Measurements from ENCODE around the gene MIPEP.

MIPEP gene

DNA sequence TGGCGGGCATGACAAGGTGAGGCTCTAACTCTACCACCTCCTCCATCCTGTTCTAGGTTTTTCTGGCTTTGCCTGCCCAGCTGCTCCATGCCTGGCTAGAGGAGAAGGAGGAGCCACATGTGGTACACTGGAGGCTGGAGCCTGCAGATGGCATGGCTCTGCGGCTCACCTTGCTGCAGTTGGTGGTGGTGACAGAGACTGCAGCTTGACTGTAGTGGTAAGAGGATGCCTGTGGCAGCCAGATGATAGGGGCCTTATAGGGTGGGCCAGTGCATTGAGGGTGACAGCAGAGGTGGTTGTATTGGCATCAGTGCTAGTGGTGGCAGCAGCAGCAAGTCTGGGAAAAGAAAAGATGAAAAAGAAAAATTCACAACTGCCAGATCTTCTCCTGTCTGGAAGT lies 172.8 kb downstream of the MIPEP start:
- no peak for DNase-seq (ENCODE audit: low spot score in 2 of 2)
- H3K9me3 Mint-ChIP-seq = no peaks in the 10 kb centered on the region
- H3K36me3 Mint-ChIP-seq (ENCODE audit: insufficient read depth) = no peaks in the 10 kb centered on the region
- no peaks in the 10 kb centered on the region for H3K4me1 Mint-ChIP-seq
- no peak overlapping the region for H3K4me3 Mint-ChIP-seq
- H3K27me3 Mint-ChIP-seq = peaks cover 23% of the 10 kb centered on the region
- no peak overlapping the region for H3K27ac Mint-ChIP-seq (ENCODE audit: low read depth)
- ATAC-seq (replicated peaks; ENCODE audit: extremely low read depth, poor library complexity, severe bottlenecking) = no peak

DNA sequence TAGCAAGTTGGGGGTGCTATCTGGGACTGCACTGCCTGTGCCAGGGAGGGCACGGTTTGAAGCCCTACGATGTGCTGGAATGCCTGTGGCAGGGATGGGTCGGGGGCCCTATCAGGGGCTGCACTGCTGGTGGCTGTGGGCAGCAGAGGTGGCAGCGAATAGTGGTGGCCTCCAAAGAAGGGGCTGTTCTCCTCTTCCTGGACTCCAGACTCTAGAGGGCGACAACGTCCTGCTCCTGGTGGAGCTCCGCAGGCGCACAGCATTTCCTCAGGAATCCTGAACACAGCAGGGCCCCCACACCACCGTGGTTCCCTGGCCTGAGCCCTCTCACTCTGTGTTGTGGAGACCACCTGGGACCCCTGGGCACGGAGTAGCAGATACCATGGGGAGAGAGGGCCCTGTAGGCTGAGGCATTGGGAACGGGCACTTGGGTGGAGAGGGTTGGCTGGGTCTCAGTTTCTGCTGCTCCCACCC lies 173.4 kb downstream of the MIPEP start:
- ATAC-seq (replicated peaks; ENCODE audit: extremely low read depth, poor library complexity, severe bottlenecking) = no peak
- Mint-ChIP-seq H3K36me3 (ENCODE audit: insufficient read depth) (no peaks in the 10 kb centered on the region), H3K4me3 (no peak overlapping the region), H3K27ac (ENCODE audit: low read depth) (no peak overlapping the region), H3K27me3 (peaks cover 23% of the 10 kb centered on the region), H3K4me1 (no peaks in the 10 kb centered on the region), H3K9me3 (no peaks in the 10 kb centered on the region)
- no peak for DNase-seq (ENCODE audit: low spot score in 2 of 2)

DNA sequence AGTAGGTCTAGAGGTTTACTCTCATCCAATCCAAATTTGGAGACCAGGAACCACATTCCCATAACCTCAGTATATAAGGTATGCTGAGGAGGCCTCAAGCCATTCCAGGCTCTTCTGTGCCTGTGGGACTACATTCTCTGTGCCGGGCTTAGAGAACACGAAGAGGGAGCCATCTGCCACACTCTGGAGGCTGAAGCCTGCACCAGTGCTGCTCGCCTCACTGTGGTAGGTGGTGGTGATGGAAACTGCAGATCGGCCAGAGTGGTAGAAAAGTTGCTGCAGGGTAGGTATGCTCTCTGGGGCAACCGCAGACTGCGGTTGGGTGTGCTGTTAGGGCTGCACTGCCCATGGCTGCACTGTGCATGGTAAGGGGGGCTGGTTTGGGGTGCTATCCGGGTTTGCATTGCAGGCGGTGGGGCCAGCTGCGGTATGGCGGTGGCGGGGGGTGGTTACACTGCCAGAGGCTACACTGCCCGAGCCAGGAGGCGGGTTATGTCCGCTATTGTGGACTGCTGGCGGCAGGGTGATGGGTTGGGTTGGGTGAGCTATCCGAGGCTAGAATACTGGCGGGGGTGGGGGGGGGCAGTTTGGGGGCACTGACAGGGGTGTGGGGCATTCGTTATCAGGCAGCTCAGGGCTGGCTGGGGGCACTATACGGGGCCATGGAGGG lies 174.0 kb downstream of the MIPEP start:
- H3K4me1 Mint-ChIP-seq = no peaks in the 10 kb centered on the region
- no peak overlapping the region for H3K4me3 Mint-ChIP-seq
- DNase-seq (ENCODE audit: low spot score in 2 of 2) = no peak
- H3K36me3 Mint-ChIP-seq (ENCODE audit: insufficient read depth) = no peaks in the 10 kb centered on the region
- no peak overlapping the region for H3K27ac Mint-ChIP-seq (ENCODE audit: low read depth)
- ATAC-seq (replicated peaks; ENCODE audit: extremely low read depth, poor library complexity, severe bottlenecking) = no peak
- no peaks in the 10 kb centered on the region for H3K9me3 Mint-ChIP-seq
- peaks cover 23% of the 10 kb centered on the region for H3K27me3 Mint-ChIP-seq

DNA sequence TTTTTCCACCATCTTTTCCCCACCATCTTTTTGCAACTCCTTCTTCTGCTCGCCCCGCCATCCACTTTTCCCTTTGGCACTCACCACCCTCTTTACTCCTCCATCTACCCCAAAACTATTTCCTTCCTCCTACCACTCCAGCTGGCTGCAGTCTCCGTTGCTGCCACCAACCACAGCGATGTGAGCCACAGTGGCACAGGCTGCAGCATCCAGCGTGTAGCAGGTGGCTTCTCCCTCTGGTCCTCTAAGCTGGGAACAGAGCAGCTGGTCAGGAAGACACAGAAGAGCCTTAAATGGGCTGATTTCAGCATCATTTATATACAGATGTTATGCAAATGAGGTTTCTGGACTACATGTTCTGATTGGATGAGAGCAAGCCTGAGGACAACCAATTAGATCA lies 174.5 kb downstream of the MIPEP start:
- Mint-ChIP-seq H3K36me3 (ENCODE audit: insufficient read depth) (no peaks in the 10 kb centered on the region), H3K27me3 (peaks cover 23% of the 10 kb centered on the region), H3K9me3 (no peaks in the 10 kb centered on the region), H3K4me3 (no peak overlapping the region), H3K27ac (ENCODE audit: low read depth) (no peak overlapping the region), H3K4me1 (no peaks in the 10 kb centered on the region)
- no peak for DNase-seq (ENCODE audit: low spot score in 2 of 2)
- no peak for ATAC-seq (replicated peaks; ENCODE audit: extremely low read depth, poor library complexity, severe bottlenecking)

DNA sequence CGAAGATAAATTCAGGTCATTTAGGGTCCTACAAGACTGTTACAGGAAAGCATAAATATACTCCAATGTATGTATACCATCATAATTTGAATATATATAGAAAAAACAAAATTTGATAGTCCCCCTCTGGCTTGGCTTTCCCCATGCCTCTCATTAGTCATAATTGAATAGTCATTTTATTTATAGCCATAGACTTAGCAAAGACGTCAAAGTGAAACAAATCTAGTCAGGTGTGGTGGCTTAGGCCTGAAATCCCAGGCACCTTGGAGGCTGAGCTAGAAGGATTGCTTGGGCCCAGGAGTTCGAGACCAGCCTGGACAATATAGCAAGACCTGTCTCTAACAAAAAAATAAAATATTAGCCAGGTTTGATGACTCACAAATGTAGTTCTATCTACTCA lies 177.8 kb downstream of the MIPEP start:
- Mint-ChIP-seq H3K4me1 (no peaks in the 10 kb centered on the region), H3K36me3 (ENCODE audit: insufficient read depth) (no peaks in the 10 kb centered on the region), H3K27ac (ENCODE audit: low read depth) (no peak overlapping the region), H3K27me3 (peaks cover 24% of the 10 kb centered on the region), H3K9me3 (no peaks in the 10 kb centered on the region), H3K4me3 (no peak overlapping the region)
- DNase-seq (ENCODE audit: low spot score in 2 of 2) (no peak), ATAC-seq (replicated peaks; ENCODE audit: extremely low read depth, poor library complexity, severe bottlenecking) (no peak)

DNA sequence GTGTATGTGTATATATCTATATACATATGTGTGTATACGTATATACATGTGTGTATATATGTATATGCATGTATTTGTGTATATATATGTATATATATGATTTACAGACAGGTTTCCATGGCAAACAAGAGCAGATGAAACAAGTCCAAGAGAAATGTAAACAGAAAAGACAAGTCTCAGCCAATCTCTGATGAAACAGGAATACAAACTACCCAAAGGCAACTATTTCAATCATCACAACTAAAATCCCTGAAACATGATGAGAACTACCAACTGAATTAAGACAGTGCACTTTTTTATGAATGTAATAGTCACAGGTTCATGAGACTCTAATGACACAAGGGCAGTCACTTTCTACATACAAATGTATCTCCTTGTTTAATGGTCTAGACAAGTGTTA lies 178.8 kb downstream of the MIPEP start:
- Mint-ChIP-seq H3K27me3 (peaks cover 34% of the 10 kb centered on the region), H3K4me1 (no peaks in the 10 kb centered on the region), H3K27ac (ENCODE audit: low read depth) (no peak overlapping the region), H3K36me3 (ENCODE audit: insufficient read depth) (no peaks in the 10 kb centered on the region), H3K9me3 (no peaks in the 10 kb centered on the region), H3K4me3 (no peak overlapping the region)
- DNase-seq (ENCODE audit: low spot score in 2 of 2) (no peak), ATAC-seq (replicated peaks; ENCODE audit: extremely low read depth, poor library complexity, severe bottlenecking) (no peak)

DNA sequence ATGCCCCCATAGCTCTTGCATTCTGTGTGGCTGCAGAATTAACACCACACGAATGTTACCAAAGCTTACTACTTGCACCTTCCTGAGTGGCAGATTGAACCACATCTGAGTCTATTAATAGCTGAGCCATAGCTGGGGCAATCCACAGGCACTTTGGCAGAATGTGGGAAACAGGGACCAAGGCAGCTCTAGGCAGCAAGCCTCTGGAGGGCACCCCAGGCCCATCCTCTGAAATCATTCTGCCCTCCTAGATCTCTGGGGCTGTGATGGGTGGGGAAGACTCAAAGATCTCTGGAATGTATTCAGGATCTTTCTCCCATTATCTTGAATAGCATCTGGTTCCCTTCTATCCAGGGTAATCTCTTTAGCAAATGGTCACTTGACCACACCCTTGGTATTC lies 179.7 kb downstream of the MIPEP start:
- H3K4me3 Mint-ChIP-seq = no peak overlapping the region
- DNase-seq (ENCODE audit: low spot score in 2 of 2) = no peak
- H3K27me3 Mint-ChIP-seq = peaks cover 34% of the 10 kb centered on the region
- ATAC-seq (replicated peaks; ENCODE audit: extremely low read depth, poor library complexity, severe bottlenecking) = no peak
- H3K4me1 Mint-ChIP-seq = no peaks in the 10 kb centered on the region
- H3K36me3 Mint-ChIP-seq (ENCODE audit: insufficient read depth) = no peaks in the 10 kb centered on the region
- no peak overlapping the region for H3K27ac Mint-ChIP-seq (ENCODE audit: low read depth)
- H3K9me3 Mint-ChIP-seq = no peaks in the 10 kb centered on the region

DNA sequence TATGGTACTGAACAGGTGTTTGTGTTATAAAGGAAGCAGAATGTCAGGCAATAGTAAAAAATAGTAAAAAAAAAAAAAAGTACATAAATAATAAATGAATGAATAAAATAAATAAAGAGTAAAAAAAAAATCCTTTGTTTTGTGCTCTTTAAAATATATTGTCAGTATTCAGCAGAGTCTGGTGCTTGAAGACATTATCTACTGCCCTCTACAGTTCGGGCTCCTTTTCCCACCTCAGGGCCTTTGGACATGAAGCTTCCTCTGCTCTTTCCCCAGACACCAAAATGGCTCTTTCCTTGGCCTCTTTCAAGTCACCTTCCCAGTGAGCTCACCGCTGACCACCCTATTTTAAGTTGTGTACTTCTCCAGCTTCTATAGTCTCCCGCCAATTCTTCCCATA lies 181.5 kb downstream of the MIPEP start:
- Mint-ChIP-seq H3K36me3 (ENCODE audit: insufficient read depth) (no peaks in the 10 kb centered on the region), H3K4me3 (no peak overlapping the region), H3K9me3 (no peaks in the 10 kb centered on the region), H3K4me1 (no peaks in the 10 kb centered on the region), H3K27ac (ENCODE audit: low read depth) (no peak overlapping the region), H3K27me3 (peaks cover 27% of the 10 kb centered on the region)
- DNase-seq (ENCODE audit: low spot score in 2 of 2) (no peak), ATAC-seq (replicated peaks; ENCODE audit: extremely low read depth, poor library complexity, severe bottlenecking) (no peak)

DNA sequence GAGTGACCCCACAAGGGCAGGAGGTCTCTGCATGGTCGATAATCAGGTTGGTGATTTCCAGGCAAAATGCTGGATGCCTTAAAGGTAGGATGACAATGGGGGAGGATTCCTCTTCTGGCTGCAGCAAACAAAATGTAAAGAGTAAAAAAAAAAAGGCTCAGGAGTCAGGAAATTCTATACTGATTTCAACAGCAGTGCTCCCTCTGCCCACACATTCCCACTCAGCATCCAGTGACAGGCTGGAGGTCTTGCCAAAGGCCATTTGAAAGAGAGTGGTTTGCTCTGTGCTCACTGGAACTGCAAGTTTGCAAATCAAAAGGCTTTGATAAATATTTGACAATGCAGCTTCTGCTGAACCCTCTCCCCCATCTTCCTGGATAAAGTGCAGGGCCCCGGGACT lies 183.6 kb downstream of the MIPEP start:
- Mint-ChIP-seq H3K4me3 (no peak overlapping the region), H3K27me3 (peaks cover 48% of the 10 kb centered on the region), H3K9me3 (no peaks in the 10 kb centered on the region), H3K27ac (ENCODE audit: low read depth) (no peak overlapping the region), H3K4me1 (no peaks in the 10 kb centered on the region), H3K36me3 (ENCODE audit: insufficient read depth) (peaks cover 1% of the 10 kb centered on the region)
- ATAC-seq (replicated peaks; ENCODE audit: extremely low read depth, poor library complexity, severe bottlenecking) = no peak
- no peak for DNase-seq (ENCODE audit: low spot score in 2 of 2)

DNA sequence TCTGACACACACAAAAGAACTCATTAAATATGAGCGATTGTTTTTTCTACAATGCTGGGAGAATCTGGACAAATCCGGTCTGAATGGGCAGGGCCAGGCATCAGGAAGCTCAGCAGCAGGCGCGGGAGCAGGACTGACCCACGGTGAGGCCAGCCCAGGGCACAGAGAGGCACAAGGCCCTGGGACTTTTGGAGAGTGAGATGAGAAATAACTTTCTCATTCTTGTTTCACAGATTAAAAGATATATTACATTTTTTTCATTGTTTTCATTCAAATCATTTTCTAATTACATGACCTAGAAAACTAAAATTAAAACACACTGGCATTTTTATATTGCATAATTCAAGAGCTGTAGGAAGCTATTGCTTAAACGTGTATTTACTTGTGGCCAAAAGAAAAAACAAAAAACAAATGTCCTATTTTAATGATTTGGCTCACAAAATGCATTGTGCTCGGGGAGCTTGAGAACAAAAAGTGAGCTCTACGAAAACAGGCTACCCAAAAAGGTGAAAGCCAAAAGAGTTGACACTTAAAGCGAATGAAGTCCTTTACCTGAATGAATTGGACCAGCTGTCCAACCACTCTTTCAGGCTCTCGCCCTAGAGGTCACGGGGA lies 185.8 kb downstream of the MIPEP start:
- no peaks in the 10 kb centered on the region for H3K9me3 Mint-ChIP-seq
- DNase-seq (ENCODE audit: low spot score in 2 of 2) = no peak
- H3K4me3 Mint-ChIP-seq = no peak overlapping the region

DNA sequence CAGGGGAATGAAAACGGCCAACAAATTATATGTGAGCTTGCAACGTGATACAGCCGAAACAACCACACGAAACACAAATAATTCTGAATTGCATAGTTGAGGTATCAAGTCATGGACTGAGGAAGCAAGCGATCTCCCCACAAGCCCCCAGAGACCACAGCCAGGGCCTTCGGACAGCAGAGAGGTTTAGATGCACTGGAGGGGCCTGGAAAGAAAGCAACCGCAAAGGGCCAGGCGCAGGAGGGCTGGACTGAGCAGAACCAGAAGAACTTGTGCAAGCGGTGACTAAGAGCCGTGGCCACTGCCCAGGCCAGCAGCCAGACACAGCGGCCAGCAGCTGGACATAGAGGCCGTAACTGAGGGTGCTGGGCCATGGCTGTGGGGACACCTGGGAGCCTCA lies 187.6 kb downstream of the MIPEP start:
- Mint-ChIP-seq H3K36me3 (ENCODE audit: insufficient read depth) (peaks cover 1% of the 10 kb centered on the region), H3K9me3 (no peaks in the 10 kb centered on the region), H3K4me3 (no peak overlapping the region), H3K27me3 (peaks cover 52% of the 10 kb centered on the region), H3K27ac (ENCODE audit: low read depth) (no peak overlapping the region), H3K4me1 (peaks cover 8% of the 10 kb centered on the region)
- ATAC-seq (replicated peaks; ENCODE audit: extremely low read depth, poor library complexity, severe bottlenecking) (no peak), DNase-seq (ENCODE audit: low spot score in 2 of 2) (no peak)

More for the DNA sequence above, 185.8 kb downstream of the MIPEP start:
- Mint-ChIP-seq H3K27me3 (peaks cover 52% of the 10 kb centered on the region), H3K4me1 (no peaks in the 10 kb centered on the region), H3K27ac (ENCODE audit: low read depth) (no peak overlapping the region), H3K36me3 (ENCODE audit: insufficient read depth) (peaks cover 1% of the 10 kb centered on the region)
- ATAC-seq (replicated peaks; ENCODE audit: extremely low read depth, poor library complexity, severe bottlenecking) = no peak

DNA sequence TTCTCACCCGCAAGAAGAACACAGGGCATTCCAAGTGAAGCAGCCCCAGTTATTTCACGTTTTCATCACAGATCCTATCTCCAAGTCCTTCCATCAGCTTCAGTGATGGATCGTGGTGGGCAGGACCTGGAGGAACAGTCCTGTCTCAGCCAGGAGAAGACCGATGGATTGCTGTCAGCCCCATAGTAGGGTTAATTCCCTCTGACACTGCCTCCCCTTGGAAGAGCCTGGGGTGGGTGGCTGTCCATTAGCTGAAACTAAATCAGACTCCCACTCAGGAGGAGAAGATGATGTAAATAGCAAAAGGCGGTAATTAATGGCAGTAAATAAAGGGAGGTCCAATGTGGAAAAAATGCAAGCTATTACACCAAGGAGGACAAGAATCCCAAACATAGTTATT lies 188.0 kb downstream of the MIPEP start:
- Mint-ChIP-seq H3K4me1 (peaks cover 12% of the 10 kb centered on the region), H3K27me3 (peaks cover 50% of the 10 kb centered on the region), H3K9me3 (no peaks in the 10 kb centered on the region), H3K36me3 (ENCODE audit: insufficient read depth) (peaks cover 1% of the 10 kb centered on the region), H3K27ac (ENCODE audit: low read depth) (no peak overlapping the region), H3K4me3 (no peak overlapping the region)
- ATAC-seq (replicated peaks; ENCODE audit: extremely low read depth, poor library complexity, severe bottlenecking) = no peak
- no peak for DNase-seq (ENCODE audit: low spot score in 2 of 2)

DNA sequence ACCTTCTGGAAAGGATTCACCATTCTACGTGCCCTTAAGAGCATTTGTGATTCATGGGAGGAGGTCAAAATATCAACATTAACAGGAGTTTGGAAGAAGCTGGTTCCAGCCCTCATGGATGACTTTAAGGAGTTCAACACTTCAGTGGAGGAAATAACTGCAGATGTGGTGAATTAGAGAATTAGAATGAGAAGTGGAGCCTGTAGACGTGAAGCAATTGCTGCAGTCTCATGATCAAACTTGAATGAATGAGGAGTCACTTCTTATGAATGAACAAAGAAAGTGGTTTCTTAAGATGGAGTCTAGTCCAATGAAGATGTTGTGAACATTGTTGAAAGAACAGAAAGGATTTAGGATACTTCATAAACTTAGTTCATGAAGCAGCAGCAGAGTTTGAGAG lies 189.9 kb downstream of the MIPEP start:
- H3K27ac Mint-ChIP-seq (ENCODE audit: low read depth) = no peak overlapping the region
- DNase-seq (ENCODE audit: low spot score in 2 of 2) = no peak
- H3K36me3 Mint-ChIP-seq (ENCODE audit: insufficient read depth) = peaks cover 3% of the 10 kb centered on the region
- no peak for ATAC-seq (replicated peaks; ENCODE audit: extremely low read depth, poor library complexity, severe bottlenecking)
- H3K9me3 Mint-ChIP-seq = no peaks in the 10 kb centered on the region
- peaks cover 18% of the 10 kb centered on the region for H3K4me1 Mint-ChIP-seq
- no peak overlapping the region for H3K4me3 Mint-ChIP-seq
- H3K27me3 Mint-ChIP-seq = peaks cover 31% of the 10 kb centered on the region

All from central memory CD8-positive, alpha-beta T cell (primary cell).